ENCODE data around the gene EGFR. TPM values are rescaled to one million over a fixed set of nuclear protein-coding genes. Genes with fewer than 3 reads are reported as not detected.

EGFR gene
- total RNA-seq, 3 donors from 2014 or later: 61.9 to 164 (median 65.0) TPM

GRCh38 chr7:55211726-55212125 is 192.9 kb downstream of the EGFR start:
- Histone ChIP-seq H3K27ac (no peak overlapping the region), H3K27me3 (no peaks in the 10 kb centered on the region), H3K4me3 (no peak overlapping the region), H3K9me3 (no peaks in the 10 kb centered on the region), H3K4me1 (no peaks in the 10 kb centered on the region), H3K36me3 (no peaks in the 10 kb centered on the region)
- DNase-seq (ENCODE audit: low spot score in 2 of 2): no peak
- TF ChIP-seq POLR2AphosphoS5 (IDR thresholded peaks at IDR 0.05): no peak
- no peak for TF ChIP-seq CTCF (IDR thresholded peaks at IDR 0.05)
- no peak for TF ChIP-seq POLR2A (IDR thresholded peaks at IDR 0.05)
- intact Hi-C loops (cut with DNase I; ENCODE audit: low total_unique reads): no loop called here

- Histone ChIP-seq H3K4me3 (no peak overlapping the region), H3K9me3 (no peaks in the 10 kb centered on the region), H3K27ac (no peak overlapping the region), H3K27me3 (no peaks in the 10 kb centered on the region), H3K4me1 (no peaks in the 10 kb centered on the region), H3K36me3 (no peaks in the 10 kb centered on the region)
- DNase-seq (ENCODE audit: low spot score in 2 of 2): no peak
- intact Hi-C loops (cut with DNase I; ENCODE audit: low total_unique reads): no loop called here
- TF ChIP-seq POLR2A (IDR thresholded peaks at IDR 0.05): no peak
- no peak for TF ChIP-seq POLR2AphosphoS5 (IDR thresholded peaks at IDR 0.05)
Measured at GRCh38 chr7:55212176-55212575, 193.4 kb downstream of the EGFR start.

- H3K27me3 ChIP-seq: no peaks in the 10 kb centered on the region
- DNase-seq (ENCODE audit: low spot score in 2 of 2): no peak
- H3K4me3 ChIP-seq: peak overlapping the region in 1 of 3 donors; percentile 8
- intact Hi-C loops (cut with DNase I; ENCODE audit: low total_unique reads): no loop called here
- no peak overlapping the region for H3K27ac ChIP-seq
- H3K36me3 ChIP-seq: no peaks in the 10 kb centered on the region
- no peaks in the 10 kb centered on the region for H3K9me3 ChIP-seq
- TF ChIP-seq POLR2A (IDR thresholded peaks at IDR 0.05) (no peak), POLR2AphosphoS5 (IDR thresholded peaks at IDR 0.05) (peak in 1 of 3 donors; percentile 40), CTCF (IDR thresholded peaks at IDR 0.05) (no peak)
- H3K4me1 ChIP-seq: no peaks in the 10 kb centered on the region
Measured at GRCh38 chr7:55212838-55213237, 194.0 kb downstream of the EGFR start.

GRCh38 chr7:55214707-55215106 is 195.9 kb downstream of the EGFR start:
- DNase-seq (ENCODE audit: low spot score in 2 of 2): no peak
- no peaks in the 10 kb centered on the region for H3K4me1 ChIP-seq
- no peak overlapping the region for H3K4me3 ChIP-seq
- TF ChIP-seq POLR2AphosphoS5 (IDR thresholded peaks at IDR 0.05) (no peak), CTCF (IDR thresholded peaks at IDR 0.05) (no peak)
- intact Hi-C loops (cut with DNase I; ENCODE audit: low total_unique reads): no loop called here
- H3K36me3 ChIP-seq: no peaks in the 10 kb centered on the region
- H3K9me3 ChIP-seq: no peaks in the 10 kb centered on the region
- no peaks in the 10 kb centered on the region for H3K27me3 ChIP-seq
- no peak overlapping the region for H3K27ac ChIP-seq

- Histone ChIP-seq H3K36me3 (no peaks in the 10 kb centered on the region), H3K4me3 (no peak overlapping the region), H3K27me3 (no peaks in the 10 kb centered on the region), H3K27ac (no peak overlapping the region), H3K4me1 (no peaks in the 10 kb centered on the region), H3K9me3 (peaks cover 0 to 7% of the 10 kb centered on the region in 2 donors)
- intact Hi-C loops (cut with DNase I; ENCODE audit: low total_unique reads): no loop called here
- TF ChIP-seq POLR2A (IDR thresholded peaks at IDR 0.05) (no peak), POLR2AphosphoS5 (IDR thresholded peaks at IDR 0.05) (no peak), CTCF (IDR thresholded peaks at IDR 0.05) (no peak)
- DNase-seq (ENCODE audit: low spot score in 2 of 2): no peak
Measured at GRCh38 chr7:55223023-55223422, 204.2 kb downstream of the EGFR start.

- Histone ChIP-seq H3K27ac (no peak overlapping the region), H3K9me3 (peaks cover 0 to 7% of the 10 kb centered on the region in 2 donors), H3K27me3 (no peaks in the 10 kb centered on the region), H3K4me3 (no peak overlapping the region), H3K36me3 (no peaks in the 10 kb centered on the region), H3K4me1 (no peaks in the 10 kb centered on the region)
- TF ChIP-seq CTCF (IDR thresholded peaks at IDR 0.05) (no peak), POLR2A (IDR thresholded peaks at IDR 0.05) (no peak), POLR2AphosphoS5 (IDR thresholded peaks at IDR 0.05) (no peak)
- DNase-seq (ENCODE audit: low spot score in 2 of 2): no peak
- intact Hi-C loops (cut with DNase I; ENCODE audit: low total_unique reads): no loop called here
Measured at GRCh38 chr7:55224111-55224510, 205.3 kb downstream of the EGFR start.

Data from breast epithelium (tissue), 4 donors.